ENCODE measurements around the gene LMAN1L.

- TF ChIP-seq POLR2A (IDR thresholded peaks at IDR 0.05; ENCODE audit: low read depth, low read length) = no peak
- no peak for TF ChIP-seq POLR2AphosphoS5 (IDR thresholded peaks at IDR 0.05; ENCODE audit: low read depth, low read length)
- no peak for TF ChIP-seq TAF1 (IDR thresholded peaks at IDR 0.05; ENCODE audit: low read depth, low read length)
- no peak for TF ChIP-seq PAX5 (IDR thresholded peaks at IDR 0.05; ENCODE audit: insufficient read depth, low read length, severe bottlenecking)
- no peak for TF ChIP-seq SPI1 (IDR thresholded peaks at IDR 0.05; ENCODE audit: low read depth, low read length)
- TF ChIP-seq POU2F2 (IDR thresholded peaks at IDR 0.05; ENCODE audit: low read depth, low read length) = no peak
These were observed 3.3 kb downstream of the LMAN1L start for GRCh38 chr15:74815961-74816360.

All from GM12891 (cell line).